Activated CD8-positive, alpha-beta memory T cell treated with anti-CD3 and anti-CD28 coated beads for 36 hours (primary cell): ENCODE data around the gene ATG14. TPM values are rescaled to one million over a fixed set of nuclear protein-coding genes. Genes with fewer than 3 reads are reported as not detected.
"Not testable (repeated sequence)": the region's sequence is repeated elsewhere in the genome, so short reads cannot be mapped to it uniquely, and the experiment has no call there.

ENCODE experiments used
- CTCF ChIA-PET: fragments of 350-600 bp; sonication (Branson Sonifier 250); formaldehyde crosslinking; loops from one replicate; lab custom pipeline; 2021; ENCODE audit warnings: antibody characterized with exemption; lab: Charles Lee
- POLR2A ChIA-PET: fragments of 350-600 bp; sonication (Branson Sonifier 250); formaldehyde crosslinking; loops from one replicate; lab custom pipeline; 2021; ENCODE audit warnings: antibody characterized with exemption; lab: Charles Lee
- total RNA-seq, 2 experiments: library from RNA; stranded (reverse); gene quantifications; one replicate each; pipeline ENCODE4 v1.2.3, GENCODE V29; 2021

The ATG14 gene
- total RNA-seq, 2 experiments from 2014 or later: 6.7 to 6.8 TPM

- POLR2A ChIA-PET: interaction anchor here (0.5 to 0.6 kb wide), 2 partner anchors 97 to 179 kb away, joined by 3 to 4 read pairs; no protein-coding TSS in a partner anchor
- CTCF ChIA-PET: interaction anchor here (0.7 to 1.2 kb wide), 3 partner anchors 9 to 18 kb away, joined by 3 to 4 read pairs (median 3); no protein-coding TSS in a partner anchor
Measured at GRCh38 chr14:55372423-55372822, 39.2 kb downstream of the ATG14 start.

GRCh38 chr14:55370883-55371455 is 40.7 kb downstream of the ATG14 start:
- ChIA-PET POLR2A (no interaction called here), CTCF (no interaction called here)

GRCh38 chr14:55366271-55366670 is 45.4 kb downstream of the ATG14 start:
- CTCF ChIA-PET: no interaction called here
- POLR2A ChIA-PET: no interaction called here

- CTCF ChIA-PET: interaction anchor here (0.7 kb wide), 1 partner anchor 222 kb away, joined by 3 read pairs; no protein-coding TSS in a partner anchor
- POLR2A ChIA-PET: interaction anchor here (0.6 kb wide), 1 partner anchor 226 kb away, joined by 4 read pairs; no protein-coding TSS in a partner anchor
Measured at GRCh38 chr14:55361190-55361589, 50.4 kb downstream of the ATG14 start.

GRCh38 chr14:55359307-55359706 is 52.3 kb downstream of the ATG14 start:
- POLR2A ChIA-PET: no interaction called here

GRCh38 chr14:55356913-55357312 is 54.7 kb downstream of the ATG14 start:
- ChIA-PET CTCF (interaction anchor here (1.1 to 3.8 kb wide), 2 partner anchors 9 to 85 kb away, joined by 4 to 37 read pairs; partner anchors contain the start of gene FBXO34), POLR2A (no interaction called here)

More at GRCh38 chr14:55359307-55359706, 52.3 kb downstream of the ATG14 start:
- CTCF ChIA-PET: no interaction called here

- CTCF ChIA-PET: interaction anchor here (1.4 to 3.8 kb wide), 4 partner anchors 34 to 110 kb away, joined by 3 to 37 read pairs (median 8); partner anchors contain the start of gene FBXO34
- POLR2A ChIA-PET: interaction anchor here (1.4 kb wide), 1 partner anchor 84 kb away, joined by 6 read pairs; the partner anchor contains the start of gene FBXO34
Measured at GRCh38 chr14:55355922-55356321, 55.7 kb downstream of the ATG14 start.

GRCh38 chr14:55354500-55354899 is 57.1 kb downstream of the ATG14 start:
- ChIA-PET POLR2A (interaction anchor here (0.8 kb wide), 1 partner anchor 83 kb away, joined by 3 read pairs; the partner anchor contains the start of gene FBXO34), CTCF (interaction anchor here (0.7 to 3.8 kb wide), 17 partner anchors 14 to 145 kb away, joined by 3 to 37 read pairs (median 4); partner anchors contain the start of gene FBXO34)

- POLR2A ChIA-PET: interaction anchor here (0.8 kb wide), 1 partner anchor 83 kb away, joined by 3 read pairs; the partner anchor contains the start of gene FBXO34
- CTCF ChIA-PET: interaction anchor here (0.7 to 3.8 kb wide), 16 partner anchors 14 to 145 kb away, joined by 3 to 37 read pairs (median 4); partner anchors contain the start of gene FBXO34
Measured at GRCh38 chr14:55353686-55354467, 57.8 kb downstream of the ATG14 start.

- ChIA-PET POLR2A (no interaction called here), CTCF (no interaction called here)
Measured at GRCh38 chr14:55352201-55352600, 59.4 kb downstream of the ATG14 start.

- ChIA-PET POLR2A (no interaction called here), CTCF (interaction anchor here (2.4 kb wide), 1 partner anchor 80 kb away, joined by 11 read pairs; the partner anchor contains the start of gene FBXO34)
Measured at GRCh38 chr14:55351111-55351510, 60.5 kb downstream of the ATG14 start.

- ChIA-PET CTCF (interaction anchor here (0.7 to 2.4 kb wide), 2 partner anchors 80 to 84 kb away, joined by 3 to 11 read pairs; partner anchors contain the start of gene FBXO34), POLR2A (no interaction called here)
Measured at GRCh38 chr14:55350461-55350860, 61.2 kb downstream of the ATG14 start.

- ChIA-PET CTCF (interaction anchor here (2.4 kb wide), 1 partner anchor 79 kb away, joined by 11 read pairs; the partner anchor contains the start of gene FBXO34), POLR2A (no interaction called here)
Measured at GRCh38 chr14:55349565-55349964, 62.1 kb downstream of the ATG14 start.

GRCh38 chr14:55348766-55349453 is 62.7 kb downstream of the ATG14 start:
- ChIA-PET CTCF (interaction anchor here (1.5 kb wide), 1 partner anchor 77 kb away, joined by 3 read pairs; no protein-coding TSS in a partner anchor), POLR2A (no interaction called here)

- CTCF ChIA-PET: interaction anchor here (1.5 to 1.6 kb wide), 2 partner anchors 9 to 76 kb away, joined by 3 to 4 read pairs; no protein-coding TSS in a partner anchor
- POLR2A ChIA-PET: no interaction called here
Measured at GRCh38 chr14:55347748-55348147, 63.9 kb downstream of the ATG14 start.

- POLR2A ChIA-PET: no interaction called here
- CTCF ChIA-PET: interaction anchor here (1.6 kb wide), 1 partner anchor 10 kb away, joined by 4 read pairs; no protein-coding TSS in a partner anchor
Measured at GRCh38 chr14:55347040-55347439, 64.6 kb downstream of the ATG14 start.

GRCh38 chr14:55344582-55345163 is 67.0 kb downstream of the ATG14 start:
- POLR2A ChIA-PET, CTCF ChIA-PET: not testable (repeated sequence)

- POLR2A ChIA-PET: no interaction called here
- CTCF ChIA-PET: no interaction called here
Measured at GRCh38 chr14:55341781-55342180, 69.8 kb downstream of the ATG14 start.
